Stimulated activated CD8-positive, alpha-beta memory T cell treated with anti-CD3 and anti-CD28 coated beads, Interleukin-2, amount 100 ng/mL, for 48 hours (primary cell): ENCODE data around the gene ANKRD66.
"Not testable (repeated sequence)": the region's sequence is repeated elsewhere in the genome, so short reads cannot be mapped to it uniquely, and the experiment has no call there.

ENCODE experiments used
- DNase-seq, 2 donors: peaks; one replicate each; pipeline ENCODE4 v3.0.0-alpha.2; 2020; ENCODE audit warnings: low read depth in 2 of 2

The ANKRD66 gene

GRCh38 chr6:46755865-46756264, 9.1 kb downstream of the ANKRD66 start:
- no peak for DNase-seq

- DNase-seq, result no peak
Measured at GRCh38 chr6:46756469-46757213, 9.9 kb downstream of the ANKRD66 start.

GRCh38 chr6:46757214-46757596, 10.5 kb downstream of the ANKRD66 start:
- DNase-seq, result no peak

GRCh38 chr6:46758960-46759753, 12.4 kb downstream of the ANKRD66 start:
- DNase-seq, result no peak

GRCh38 chr6:46760925-46761324, 14.2 kb downstream of the ANKRD66 start:
- no peak for DNase-seq

GRCh38 chr6:46763466-46763865, 16.7 kb downstream of the ANKRD66 start:
- no peak for DNase-seq

- DNase-seq, result not testable (repeated sequence)
Measured at GRCh38 chr6:46764280-46764679, 17.5 kb downstream of the ANKRD66 start.

GRCh38 chr6:46764961-46765360, 18.2 kb downstream of the ANKRD66 start:
- no peak for DNase-seq

- DNase-seq, result no peak
Measured at GRCh38 chr6:46772016-46772415, 25.3 kb downstream of the ANKRD66 start.

GRCh38 chr6:46772762-46773161, 26.0 kb downstream of the ANKRD66 start:
- no peak for DNase-seq

- no peak for DNase-seq
Measured at GRCh38 chr6:46773201-46773855, 26.6 kb downstream of the ANKRD66 start.

- not testable (repeated sequence) for DNase-seq
Measured at GRCh38 chr6:46774736-46775135, 28.0 kb downstream of the ANKRD66 start.

- DNase-seq, result no peak
Measured at GRCh38 chr6:46776070-46776712, 29.5 kb downstream of the ANKRD66 start.

GRCh38 chr6:46777476-46778346, 31.0 kb downstream of the ANKRD66 start:
- DNase-seq, result no peak

GRCh38 chr6:46781478-46782378, 35.0 kb downstream of the ANKRD66 start:
- no peak for DNase-seq

- no peak for DNase-seq
Measured at GRCh38 chr6:46784535-46784934, 37.8 kb downstream of the ANKRD66 start.

GRCh38 chr6:46787871-46788540, 41.3 kb downstream of the ANKRD66 start:
- no peak for DNase-seq

- DNase-seq, result no peak
Measured at GRCh38 chr6:46788791-46789190, 42.1 kb downstream of the ANKRD66 start.
